H9 (cell line): ENCODE results near the gene BBX. TPM values are rescaled to one million over a fixed set of nuclear protein-coding genes. Genes with fewer than 3 reads are reported as not detected.

Experiments
- DNase-seq: peaks from one replicate; pipeline ENCODE4 v3.0.0-alpha.2; 2017
- H2AFZ ChIP-seq: one replicate; pipeline ENCODE4 v1.6.1; 2013; ENCODE audit warnings: mild to moderate bottlenecking, low read length, control low read depth, moderate library complexity
- H2AK5ac ChIP-seq: 2 replicates; pipeline ENCODE4 v1.6.1; 2013; ENCODE audit warnings: low read length, control low read depth, mixed read lengths; ENCODE audit not compliant: insufficient read length
- H2BK120ac ChIP-seq: one replicate; pipeline ENCODE4 v1.6.1; 2013; ENCODE audit warnings: low read depth, mild to moderate bottlenecking, low read length, control low read depth, inconsistent platforms; ENCODE audit not compliant: poor library complexity, severe bottlenecking
- H2BK12ac ChIP-seq: 2 replicates; pipeline ENCODE4 v1.6.1; 2013; ENCODE audit warnings: low read length, control low read depth, mixed read lengths, low read depth; ENCODE audit not compliant: insufficient read length
- H2BK15ac ChIP-seq: 2 replicates; pipeline ENCODE4 v1.6.1; 2013; ENCODE audit warnings: low read depth, low read length, control low read depth
- H2BK20ac ChIP-seq: one replicate; pipeline ENCODE4 v1.6.1; 2013; ENCODE audit warnings: low read depth, mild to moderate bottlenecking, low read length, control low read depth, inconsistent platforms; ENCODE audit not compliant: poor library complexity, severe bottlenecking
- H2BK5ac ChIP-seq: 2 replicates; pipeline ENCODE4 v1.6.1; 2013; ENCODE audit warnings: low read length, control low read depth, mixed read lengths; ENCODE audit not compliant: insufficient read length
- H3K14ac ChIP-seq: 2 replicates; pipeline ENCODE4 v1.6.1; 2013; ENCODE audit warnings: low read length, control low read depth; ENCODE audit not compliant: insufficient read depth
- H3K18ac ChIP-seq: 2 replicates; pipeline ENCODE4 v1.6.1; 2013; ENCODE audit warnings: low read depth, mild to moderate bottlenecking, mixed read lengths, low read length, control low read depth; ENCODE audit not compliant: insufficient read length
- H3K23ac ChIP-seq: 2 replicates; pipeline ENCODE4 v1.6.1; 2013; ENCODE audit warnings: low read length, control low read depth, mixed read lengths, low read depth; ENCODE audit not compliant: insufficient read length
- H3K23me2 ChIP-seq: 2 replicates; pipeline ENCODE4 v1.6.1; 2013; ENCODE audit warnings: low read depth, mild to moderate bottlenecking, mixed read lengths, low read length, control low read depth; ENCODE audit not compliant: insufficient read length, poor library complexity, severe bottlenecking
- H3K27ac ChIP-seq: 2 replicates; pipeline ENCODE4 v1.5.1; 2013; ENCODE audit warnings: low read length, control low read depth, mixed read lengths, low read depth; ENCODE audit not compliant: insufficient read length
- H3K27me3 ChIP-seq: 2 replicates; pipeline ENCODE4 v1.6.1; 2013; ENCODE audit warnings: low read length, control low read depth, inconsistent platforms; ENCODE audit not compliant: insufficient read depth
- H3K4ac ChIP-seq: 2 replicates; pipeline ENCODE4 v1.6.1; 2013; ENCODE audit warnings: low read depth, mild to moderate bottlenecking, control low read depth, inconsistent platforms, low read length, moderate library complexity
- H3K4me1 ChIP-seq: 2 replicates; pipeline ENCODE4 v1.6.1; 2013; ENCODE audit warnings: low read length, control low read depth, inconsistent platforms; ENCODE audit not compliant: insufficient read depth
- H3K4me2 ChIP-seq: 2 replicates; pipeline ENCODE4 v1.6.1; 2013; ENCODE audit warnings: low read length, control low read depth, mixed read lengths; ENCODE audit not compliant: insufficient read length, insufficient read depth
- H3K56ac ChIP-seq: 2 replicates; pipeline ENCODE4 v1.6.1; 2013; ENCODE audit warnings: low read depth, mild to moderate bottlenecking, mixed read lengths, low read length, control low read depth; ENCODE audit not compliant: insufficient read length
- H3K79me1 ChIP-seq: 2 replicates; pipeline ENCODE4 v1.6.1; 2013; ENCODE audit warnings: low read depth, mild to moderate bottlenecking, moderate library complexity, low read length, control low read depth, inconsistent platforms; ENCODE audit not compliant: insufficient read depth, poor library complexity, severe bottlenecking
- H3K79me2 ChIP-seq: 2 replicates; pipeline ENCODE4 v1.6.1; 2013; ENCODE audit warnings: low read length, control low read depth, inconsistent platforms; ENCODE audit not compliant: insufficient read depth
- H3K9ac ChIP-seq: 2 replicates; pipeline ENCODE4 v1.6.1; 2013; ENCODE audit warnings: low read length, control low read depth, mixed read lengths; ENCODE audit not compliant: insufficient read length; ENCODE audit errors: extremely low read depth
- H3K9me3 ChIP-seq: one replicate; pipeline ENCODE4 v1.6.1; 2013; ENCODE audit warnings: low read depth, low read length, inconsistent platforms; ENCODE audit not compliant: control insufficient read depth
- H3T11ph ChIP-seq: one replicate; pipeline ENCODE4 v1.6.1; 2013; ENCODE audit warnings: mild to moderate bottlenecking, low read length, control low read depth, inconsistent platforms
- H4K20me1 ChIP-seq: one replicate; pipeline ENCODE4 v1.6.1; 2013; ENCODE audit not compliant: control insufficient read depth, insufficient read length, insufficient read depth
- H4K5ac ChIP-seq: 2 replicates; pipeline ENCODE4 v1.6.1; 2013; ENCODE audit warnings: low read depth, mild to moderate bottlenecking, mixed read lengths, low read length, control low read depth; ENCODE audit not compliant: insufficient read length
- H4K8ac ChIP-seq: replicated peaks from 2 replicates; pipeline ENCODE4 v1.6.1; 2013; ENCODE audit warnings: low read length, control low read depth, mixed read lengths, low read depth; ENCODE audit not compliant: insufficient read length
- H4K91ac ChIP-seq: 2 replicates; pipeline ENCODE4 v1.6.1; 2013; ENCODE audit warnings: low read depth, mild to moderate bottlenecking, moderate library complexity, mixed read lengths, low read length, control low read depth; ENCODE audit not compliant: insufficient read length
- H3K27ac Mint-ChIP-seq, 3 experiments: 2 replicates in 2 of 3; 3 replicates in 1 of 3; pipeline ENCODE4 v1.8.0; 2020 to 2021; ENCODE audit warnings: mixed read lengths in 3 of 3, mild to moderate bottlenecking in 1 of 3, moderate library complexity in 1 of 3
- H3K27me3 Mint-ChIP-seq: 2 replicates; pipeline ENCODE4 v1.8.0; 2021; ENCODE audit warnings: low read depth, mild to moderate bottlenecking, moderate library complexity, mixed read lengths
- H3K36me3 Mint-ChIP-seq, 3 experiments: 2 replicates in 2 of 3; 3 replicates in 1 of 3; pipeline ENCODE4 v1.8.0; 2020 to 2021; ENCODE audit warnings: low read depth in 3 of 3, mixed read lengths in 3 of 3; ENCODE audit not compliant: insufficient read depth in 1 of 3
- H3K4me1 Mint-ChIP-seq, 2 experiments: 2 replicates each; pipeline ENCODE4 v1.8.0; 2020; ENCODE audit warnings: mixed read lengths in 2 of 2
- H3K4me3 Mint-ChIP-seq, 2 experiments: 2 replicates in 1 of 2; 3 replicates in 1 of 2; pipeline ENCODE4 v1.8.0; 2020 to 2021; ENCODE audit warnings: mild to moderate bottlenecking in 2 of 2, mixed read lengths in 2 of 2, moderate library complexity in 1 of 2
- H3K9me3 Mint-ChIP-seq, 2 experiments: 2 replicates in 1 of 2; 3 replicates in 1 of 2; pipeline ENCODE4 v1.8.0; 2020; ENCODE audit warnings: mild to moderate bottlenecking in 2 of 2, mixed read lengths in 2 of 2, moderate library complexity in 1 of 2
- CTCF ChIP-seq: fragments of 200-600 bp; sonication (generic); conservative IDR thresholded peaks from 3 replicates; pipeline ENCODE4 v1.8.0; 2021; ENCODE audit warnings: antibody characterized with exemption, mild to moderate bottlenecking
- WGBS: extraction: QIAGEN DNeasy Blood & Tissue Kit; methylation state at CpG from one replicate; pipeline ENCODE4 v1.1.7; 2013; ENCODE audit warnings: missing lambda C conversion rate, low lambda C conversion rate, mixed read lengths; ENCODE audit not compliant: insufficient read length; ENCODE audit errors: extremely low coverage; 5-methylcytosine and 5-hydroxymethylcytosine counted together
- total RNA-seq: library from RNA; stranded (reverse); gene quantifications from 2 replicates; pipeline ENCODE4 v1.2.1, GENCODE V29; 2021

Gene BBX
- total RNA-seq, 1 experiment from 2014 or later = 34.8 TPM

DNA sequence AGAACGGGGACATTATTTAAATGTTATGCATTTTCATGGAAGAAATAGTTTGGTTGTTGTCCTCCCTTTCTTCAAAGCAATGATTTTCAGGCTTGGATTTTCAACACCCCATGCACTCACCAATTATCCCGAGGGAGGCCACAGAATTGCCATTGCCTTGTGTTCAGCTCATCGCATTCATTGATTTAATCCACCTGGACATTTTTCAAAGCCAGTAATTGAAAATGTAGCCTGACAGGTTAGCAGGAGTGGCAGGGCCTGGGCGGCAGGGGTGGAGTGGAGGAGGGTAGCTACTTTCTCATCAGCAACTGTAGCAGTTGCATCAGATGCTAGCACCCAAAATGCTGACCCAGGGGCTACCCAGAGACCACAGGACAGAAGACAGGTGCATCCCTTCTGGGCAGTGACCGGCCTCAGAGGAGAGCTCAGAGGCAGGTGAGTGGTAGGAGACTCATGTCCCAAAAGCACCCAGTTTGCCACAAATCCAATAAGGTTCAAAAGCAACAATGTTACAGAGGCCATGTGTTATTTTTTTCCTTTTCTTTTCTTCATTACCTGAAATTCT is 325.7 kb downstream of the BBX start:
- DNase-seq = no peak
- Histone ChIP-seq H3K9ac (no peak overlapping the region), H3K79me2 (no peaks in the 10 kb centered on the region), H3K4me1 (no peaks in the 10 kb centered on the region), H4K91ac (no peak overlapping the region), H4K20me1 (no peaks in the 10 kb centered on the region), H2BK20ac (no peak overlapping the region), H3K18ac (no peak overlapping the region), H2AK5ac (no peak overlapping the region), H3K23ac (no peak overlapping the region), H3K4me2 (no peak overlapping the region), H2BK15ac (no peak overlapping the region), H4K5ac (no peak overlapping the region), H2BK12ac (no peak overlapping the region), H3K56ac (no peak overlapping the region), H3K27ac (no peak overlapping the region), H3K4ac (no peak overlapping the region), H3T11ph (no peak overlapping the region), H3K9me3 (no peaks in the 10 kb centered on the region), H3K14ac (no peak overlapping the region), H2AFZ (no peak overlapping the region), H2BK120ac (no peak overlapping the region), H3K27me3 (no peaks in the 10 kb centered on the region), H3K79me1 (no peaks in the 10 kb centered on the region), H3K23me2 (no peaks in the 10 kb centered on the region), H4K8ac (no peak overlapping the region), H2BK5ac (no peak overlapping the region)
- peaks cover 4 to 8% of the 10 kb centered on the region in 2 experiments; a peak in 2 of 5 replicates for H3K9me3 Mint-ChIP-seq
- peaks cover 0 to 15% (median 0%) of the 10 kb centered on the region in 3 experiments; a peak in 2 of 7 replicates for H3K36me3 Mint-ChIP-seq
- no peak overlapping the region for H3K27ac Mint-ChIP-seq
- H3K27me3 Mint-ChIP-seq = no peaks in the 10 kb centered on the region
- TF ChIP-seq CTCF = no peak
- H3K4me3 Mint-ChIP-seq = no peak overlapping the region
- WGBS = no CpG with 5 or more reads among the region's 5 CpGs
- peaks cover 11 to 15% of the 10 kb centered on the region in 2 experiments for H3K4me1 Mint-ChIP-seq
